MM.1S (cell line): Measurements from ENCODE around the gene GSTM2.

Source experiments
- EZH2 ChIP-seq: fragments of 300-600 bp; sonication (generic); optimal IDR thresholded peaks from 2 replicates; pipeline ENCODE3; 2017; ENCODE audit warnings: low read depth, mild to moderate bottlenecking, antibody characterized with exemption, low read length, mixed read lengths
- EZH2phosphoT487 ChIP-seq: fragments of 300-600 bp; sonication (generic); IDR thresholded peaks from 2 replicates; pipeline ENCODE4 v1.6.1; 2018; ENCODE audit warnings: antibody characterized with exemption, low read length
- TF ChIP-seq, protein P1 (sequence below): fragments of 300-600 bp; sonication (generic); IDR thresholded peaks from 2 replicates; pipeline ENCODE4 v1.5.1; 2016; ENCODE audit warnings: antibody characterized with exemption, low read length, mixed read lengths

DNA sequence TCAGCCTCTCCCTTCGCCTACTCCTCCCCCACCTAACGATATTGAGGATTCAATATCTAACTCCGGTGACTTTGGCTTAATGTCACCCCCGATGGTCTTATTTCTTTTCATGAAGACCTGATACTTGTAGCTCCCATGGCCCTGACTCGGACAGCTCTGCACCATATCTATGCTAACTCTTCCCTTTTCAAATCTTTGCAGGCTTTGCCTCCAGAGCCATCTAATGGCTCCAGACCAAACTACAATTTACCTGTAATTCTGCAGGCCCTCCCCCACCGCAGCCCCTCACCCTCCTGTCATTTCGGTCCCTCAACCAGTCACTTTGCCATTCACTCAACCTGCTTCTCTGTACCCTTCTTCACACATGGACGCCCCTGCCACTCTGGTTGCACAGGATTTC lies 36.3 kb downstream of the GSTM2 start:
- TF ChIP-seq, protein P1, sequence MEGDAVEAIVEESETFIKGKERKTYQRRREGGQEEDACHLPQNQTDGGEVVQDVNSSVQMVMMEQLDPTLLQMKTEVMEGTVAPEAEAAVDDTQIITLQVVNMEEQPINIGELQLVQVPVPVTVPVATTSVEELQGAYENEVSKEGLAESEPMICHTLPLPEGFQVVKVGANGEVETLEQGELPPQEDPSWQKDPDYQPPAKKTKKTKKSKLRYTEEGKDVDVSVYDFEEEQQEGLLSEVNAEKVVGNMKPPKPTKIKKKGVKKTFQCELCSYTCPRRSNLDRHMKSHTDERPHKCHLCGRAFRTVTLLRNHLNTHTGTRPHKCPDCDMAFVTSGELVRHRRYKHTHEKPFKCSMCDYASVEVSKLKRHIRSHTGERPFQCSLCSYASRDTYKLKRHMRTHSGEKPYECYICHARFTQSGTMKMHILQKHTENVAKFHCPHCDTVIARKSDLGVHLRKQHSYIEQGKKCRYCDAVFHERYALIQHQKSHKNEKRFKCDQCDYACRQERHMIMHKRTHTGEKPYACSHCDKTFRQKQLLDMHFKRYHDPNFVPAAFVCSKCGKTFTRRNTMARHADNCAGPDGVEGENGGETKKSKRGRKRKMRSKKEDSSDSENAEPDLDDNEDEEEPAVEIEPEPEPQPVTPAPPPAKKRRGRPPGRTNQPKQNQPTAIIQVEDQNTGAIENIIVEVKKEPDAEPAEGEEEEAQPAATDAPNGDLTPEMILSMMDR, result no peak
- TF ChIP-seq EZH2phosphoT487 (no peak), EZH2 (no peak)
